Medulla oblongata (tissue), 1 donor: Measurements from ENCODE around the gene TAF7.
"Not testable (repeated sequence)": the region's sequence is repeated elsewhere in the genome, so short reads cannot be mapped to it uniquely, and the experiment has no call there.

ENCODE experiments used
- DNase-seq: peaks from one replicate; pipeline ENCODE4 v3.0.0-alpha.2; 2015; ENCODE audit errors: extremely low spot score

TAF7 gene

GRCh38 chr5:141338538-141339306 lies 18.1 kb upstream of the TAF7 start, which contains the start of gene PCDHGA2:
Gene PCDHGA2 (plus strand): TSS chr5:141338760.
- peak; percentile 9 for DNase-seq

- not testable (repeated sequence) for DNase-seq
These were observed 12.0 kb upstream of the TAF7 start for GRCh38 chr5:141332571-141332970.

- DNase-seq: no peak
These were observed 9.9 kb upstream of the TAF7 start, which contains the start of gene PCDHGA1 for GRCh38 chr5:141330299-141331080. Gene PCDHGA1 (plus strand): TSS chr5:141330514.

GRCh38 chr5:141328231-141328630 lies 7.6 kb upstream of the TAF7 start:
- DNase-seq: no peak

GRCh38 chr5:141326088-141326854 lies 5.7 kb upstream of the TAF7 start:
- DNase-seq: peak; percentile 81

GRCh38 chr5:141322261-141322660 lies 1.7 kb upstream of the TAF7 start:
- DNase-seq: no peak

GRCh38 chr5:141319699-141320098 lies 885 bp downstream of the TAF7 start:
- DNase-seq: no peak

- DNase-seq: no peak
These were observed 1.4 kb downstream of the TAF7 start for GRCh38 chr5:141319202-141319601.

GRCh38 chr5:141316963-141317362 lies 3.6 kb downstream of the TAF7 start:
- not testable (repeated sequence) for DNase-seq

GRCh38 chr5:141313711-141314110 lies 6.9 kb downstream of the TAF7 start:
- no peak for DNase-seq

GRCh38 chr5:141306630-141307029 lies 14.0 kb downstream of the TAF7 start:
- DNase-seq: no peak

- no peak for DNase-seq
These were observed 16.8 kb downstream of the TAF7 start, which contains the start of gene SLC25A2 for GRCh38 chr5:141303756-141304155. Gene SLC25A2 (minus strand): TSS chr5:141304049. CDS start chr5:141303865, 184 bp downstream.

GRCh38 chr5:141298376-141298775 lies 22.2 kb downstream of the TAF7 start:
- DNase-seq: no peak

GRCh38 chr5:141272906-141273305 lies 47.7 kb downstream of the TAF7 start:
- DNase-seq: no peak

GRCh38 chr5:141269195-141269594 lies 51.4 kb downstream of the TAF7 start:
- no peak for DNase-seq
